ENCODE results near the gene PTPA.
A peak's percentile ranks its signal among the peaks of the same experiment; 100 is the strongest.
"Not testable (repeated sequence)": the region's sequence is repeated elsewhere in the genome, so short reads cannot be mapped to it uniquely, and the experiment has no call there.

Gene PTPA

GRCh38 chr9:129108805-129109536, 2.2 kb upstream of the PTPA start:
- no peak for DNase-seq (ENCODE audit: low read depth, low spot score)

- DNase-seq (ENCODE audit: low read depth, low spot score): no peak
Measured at GRCh38 chr9:129109537-129109903, 1.7 kb upstream of the PTPA start.

- no peak for DNase-seq (ENCODE audit: low read depth, low spot score)
Measured at GRCh38 chr9:129109952-129110739, 1.1 kb upstream of the PTPA start.

- DNase-seq (ENCODE audit: low read depth, low spot score): no peak
Measured at GRCh38 chr9:129111528-129112151, 425 bp downstream of the PTPA start.

- DNase-seq (ENCODE audit: low read depth, low spot score): not testable (repeated sequence)
Measured at GRCh38 chr9:129112526-129112925, 1.3 kb downstream of the PTPA start.

- DNase-seq (ENCODE audit: low read depth, low spot score): no peak
Measured at GRCh38 chr9:129113645-129114304, 2.6 kb downstream of the PTPA start.

GRCh38 chr9:129118799-129119198, 7.6 kb downstream of the PTPA start:
- no peak for DNase-seq (ENCODE audit: low read depth, low spot score)

- DNase-seq (ENCODE audit: low read depth, low spot score): no peak
Measured at GRCh38 chr9:129121483-129121882, 10.3 kb downstream of the PTPA start.

- no peak for DNase-seq (ENCODE audit: low read depth, low spot score)
Measured at GRCh38 chr9:129122133-129122532, 10.9 kb downstream of the PTPA start.

- not testable (repeated sequence) for DNase-seq (ENCODE audit: low read depth, low spot score)
Measured at GRCh38 chr9:129122976-129123375, 11.8 kb downstream of the PTPA start.

GRCh38 chr9:129124506-129125069, 13.4 kb downstream of the PTPA start:
- DNase-seq (ENCODE audit: low read depth, low spot score): no peak

GRCh38 chr9:129125478-129125877, 14.3 kb downstream of the PTPA start:
- no peak for DNase-seq (ENCODE audit: low read depth, low spot score)

- DNase-seq (ENCODE audit: low read depth, low spot score): no peak
Measured at GRCh38 chr9:129126749-129127618, 15.8 kb downstream of the PTPA start.

GRCh38 chr9:129128689-129129088, 17.5 kb downstream of the PTPA start:
- no peak for DNase-seq (ENCODE audit: low read depth, low spot score)

GRCh38 chr9:129130271-129130670, 19.1 kb downstream of the PTPA start:
- not testable (repeated sequence) for DNase-seq (ENCODE audit: low read depth, low spot score)

- no peak for DNase-seq (ENCODE audit: low read depth, low spot score)
Measured at GRCh38 chr9:129130791-129131190, 19.6 kb downstream of the PTPA start.

- peak; percentile 70 for DNase-seq (ENCODE audit: low read depth, low spot score)
Measured at GRCh38 chr9:129131300-129132145, 20.3 kb downstream of the PTPA start.

- no peak for DNase-seq (ENCODE audit: low read depth, low spot score)
Measured at GRCh38 chr9:129133082-129133481, 21.9 kb downstream of the PTPA start.

- no peak for DNase-seq (ENCODE audit: low read depth, low spot score)
Measured at GRCh38 chr9:129135476-129135875, 24.3 kb downstream of the PTPA start.
